Natural killer cell treated with Interleukin-12 subunit alpha and Interleukin-12 subunit beta and Interleukin-15 and Interleukin-18, amount 100 ng/mL, for 72 hours (primary cell): Measurements from ENCODE around the gene C14orf180. TPM values are rescaled to one million over a fixed set of nuclear protein-coding genes. Genes with fewer than 3 reads are reported as not detected.

Source experiments
- ATAC-seq, 2 donors: fragments of 150-1000 bp; cut with Tn5 transposase in 1 of 2; sonication (Bioruptor Pico), chemical (Tn5 transposase) in 1 of 2; 2 replicates each; pipeline ENCODE4 v1.10.0; 2021
- DNase-seq: peaks from one replicate; pipeline ENCODE4 v3.0.0; 2022; ENCODE audit warnings: low spot score
- H3K27ac Mint-ChIP-seq, 2 donors: 1 replicate in 1 of 2; 2 replicates in 1 of 2; pipeline ENCODE4 v1.8.0; 2022; ENCODE audit warnings: mixed read lengths in 2 of 2, mild to moderate bottlenecking in 1 of 2, moderate library complexity in 1 of 2
- H3K27me3 Mint-ChIP-seq, 2 donors: 1 replicate in 1 of 2; 2 replicates in 1 of 2; pipeline ENCODE4 v1.8.0; 2022; ENCODE audit warnings: mixed read lengths in 2 of 2
- H3K36me3 Mint-ChIP-seq: one replicate; pipeline ENCODE4 v1.8.0; 2022; ENCODE audit warnings: mixed read lengths
- H3K4me1 Mint-ChIP-seq, 2 donors: 1 replicate in 1 of 2; 2 replicates in 1 of 2; pipeline ENCODE4 v1.8.0; 2022; ENCODE audit warnings: low read depth in 2 of 2, mixed read lengths in 2 of 2, mild to moderate bottlenecking in 1 of 2
- H3K4me3 Mint-ChIP-seq: one replicate; pipeline ENCODE4 v1.8.0; 2022; ENCODE audit warnings: mixed read lengths
- H3K9me3 Mint-ChIP-seq: 2 replicates; pipeline ENCODE4 v1.8.0; 2022; ENCODE audit warnings: mixed read lengths
- total RNA-seq, 2 donors: library from RNA; stranded (reverse); gene quantifications; one replicate each; pipeline ENCODE4 v1.2.3, GENCODE V29; 2022

The C14orf180 gene
- total RNA-seq, 2 donors from 2014 or later: not detected

- Mint-ChIP-seq H3K27me3 (no peaks in the 10 kb centered on the region), H3K4me1 (no peaks in the 10 kb centered on the region), H3K36me3 (no peaks in the 10 kb centered on the region), H3K4me3 (no peak overlapping the region), H3K9me3 (no peaks in the 10 kb centered on the region), H3K27ac (no peak overlapping the region)
- no peak for ATAC-seq
- DNase-seq: no peak
These were observed 5.0 kb downstream of the C14orf180 start for GRCh38 chr14:104584557-104584956.

- Mint-ChIP-seq H3K27ac (no peak overlapping the region), H3K4me1 (no peaks in the 10 kb centered on the region), H3K9me3 (no peaks in the 10 kb centered on the region), H3K36me3 (no peaks in the 10 kb centered on the region), H3K27me3 (no peaks in the 10 kb centered on the region), H3K4me3 (no peak overlapping the region)
- ATAC-seq (no peak), DNase-seq (no peak)
These were observed 6.6 kb downstream of the C14orf180 start for GRCh38 chr14:104585966-104586697.

- DNase-seq (no peak), ATAC-seq (no peak)
- H3K27ac Mint-ChIP-seq: no peak overlapping the region
- peaks cover 0 to 2% of the 10 kb centered on the region in 2 donors for H3K27me3 Mint-ChIP-seq
- no peak overlapping the region for H3K4me3 Mint-ChIP-seq
- H3K4me1 Mint-ChIP-seq: peaks cover 0 to 1% of the 10 kb centered on the region in 2 donors
- H3K36me3 Mint-ChIP-seq: no peaks in the 10 kb centered on the region
- no peaks in the 10 kb centered on the region for H3K9me3 Mint-ChIP-seq
These were observed 7.5 kb downstream of the C14orf180 start for GRCh38 chr14:104586832-104587620.

GRCh38 chr14:104587641-104588040, 8.1 kb downstream of the C14orf180 start:
- H3K27me3 Mint-ChIP-seq: peaks cover 4 to 7% of the 10 kb centered on the region in 2 donors
- peaks cover 5 to 6% of the 10 kb centered on the region in 2 donors for H3K4me1 Mint-ChIP-seq
- no peaks in the 10 kb centered on the region for H3K9me3 Mint-ChIP-seq
- DNase-seq: no peak
- no peaks in the 10 kb centered on the region for H3K36me3 Mint-ChIP-seq
- no peak overlapping the region for H3K27ac Mint-ChIP-seq
- H3K4me3 Mint-ChIP-seq: no peak overlapping the region
- ATAC-seq: no peak

- Mint-ChIP-seq H3K4me1 (peaks cover 5 to 6% of the 10 kb centered on the region in 2 donors), H3K27ac (no peak overlapping the region), H3K9me3 (no peaks in the 10 kb centered on the region), H3K27me3 (peaks cover 4 to 7% of the 10 kb centered on the region in 2 donors), H3K4me3 (no peak overlapping the region), H3K36me3 (no peaks in the 10 kb centered on the region)
- no peak for ATAC-seq
- no peak for DNase-seq
These were observed 8.7 kb downstream of the C14orf180 start for GRCh38 chr14:104588066-104588857.

GRCh38 chr14:104589338-104590195, 10.0 kb downstream of the C14orf180 start:
- ATAC-seq: no peak
- no peaks in the 10 kb centered on the region for H3K36me3 Mint-ChIP-seq
- H3K27ac Mint-ChIP-seq: no peak overlapping the region
- no peaks in the 10 kb centered on the region for H3K9me3 Mint-ChIP-seq
- DNase-seq: no peak
- H3K27me3 Mint-ChIP-seq: peaks cover 4 to 7% of the 10 kb centered on the region in 2 donors
- H3K4me3 Mint-ChIP-seq: no peak overlapping the region
- peaks cover 5 to 6% of the 10 kb centered on the region in 2 donors for H3K4me1 Mint-ChIP-seq

GRCh38 chr14:104590240-104590965, 10.8 kb downstream of the C14orf180 start:
- Mint-ChIP-seq H3K36me3 (no peaks in the 10 kb centered on the region), H3K27ac (no peak overlapping the region), H3K9me3 (no peaks in the 10 kb centered on the region), H3K27me3 (peaks cover 4 to 7% of the 10 kb centered on the region in 2 donors), H3K4me3 (no peak overlapping the region), H3K4me1 (peaks cover 5 to 6% of the 10 kb centered on the region in 2 donors)
- no peak for ATAC-seq
- no peak for DNase-seq

GRCh38 chr14:104591031-104591430, 11.5 kb downstream of the C14orf180 start:
- no peak for ATAC-seq
- H3K9me3 Mint-ChIP-seq: no peaks in the 10 kb centered on the region
- H3K4me1 Mint-ChIP-seq: peaks cover 5 to 6% of the 10 kb centered on the region in 2 donors
- peaks cover 4 to 7% of the 10 kb centered on the region in 2 donors for H3K27me3 Mint-ChIP-seq
- H3K36me3 Mint-ChIP-seq: no peaks in the 10 kb centered on the region
- no peak for DNase-seq
- no peak overlapping the region for H3K4me3 Mint-ChIP-seq
- H3K27ac Mint-ChIP-seq: no peak overlapping the region

GRCh38 chr14:104591506-104592291, 12.1 kb downstream of the C14orf180 start:
- H3K9me3 Mint-ChIP-seq: no peaks in the 10 kb centered on the region
- no peak for ATAC-seq
- peaks cover 4 to 7% of the 10 kb centered on the region in 2 donors for H3K27me3 Mint-ChIP-seq
- DNase-seq: no peak
- H3K4me3 Mint-ChIP-seq: no peak overlapping the region
- H3K36me3 Mint-ChIP-seq: no peaks in the 10 kb centered on the region
- H3K27ac Mint-ChIP-seq: no peak overlapping the region
- peaks cover 5 to 6% of the 10 kb centered on the region in 2 donors for H3K4me1 Mint-ChIP-seq

- DNase-seq (no peak), ATAC-seq (no peak)
- H3K4me3 Mint-ChIP-seq: no peak overlapping the region
- H3K9me3 Mint-ChIP-seq: no peaks in the 10 kb centered on the region
- H3K36me3 Mint-ChIP-seq: no peaks in the 10 kb centered on the region
- no peak overlapping the region for H3K27ac Mint-ChIP-seq
- H3K27me3 Mint-ChIP-seq: peaks cover 4 to 7% of the 10 kb centered on the region in 2 donors
- H3K4me1 Mint-ChIP-seq: peaks cover 5 to 6% of the 10 kb centered on the region in 2 donors
These were observed 12.7 kb downstream of the C14orf180 start for GRCh38 chr14:104592292-104592672.

- Mint-ChIP-seq H3K4me1 (peaks cover 5 to 6% of the 10 kb centered on the region in 2 donors), H3K9me3 (no peaks in the 10 kb centered on the region), H3K4me3 (no peak overlapping the region), H3K36me3 (no peaks in the 10 kb centered on the region), H3K27ac (no peak overlapping the region), H3K27me3 (peaks cover 4 to 7% of the 10 kb centered on the region in 2 donors)
- ATAC-seq: no peak
- no peak for DNase-seq
These were observed 13.2 kb downstream of the C14orf180 start for GRCh38 chr14:104592785-104593184.

- DNase-seq (no peak), ATAC-seq (no peak)
- Mint-ChIP-seq H3K9me3 (no peaks in the 10 kb centered on the region), H3K36me3 (no peaks in the 10 kb centered on the region), H3K4me1 (peaks cover 5 to 6% of the 10 kb centered on the region in 2 donors), H3K27ac (no peak overlapping the region), H3K4me3 (no peak overlapping the region), H3K27me3 (peaks cover 4 to 7% of the 10 kb centered on the region in 2 donors)
These were observed 13.7 kb downstream of the C14orf180 start for GRCh38 chr14:104593241-104593701.
